Suppressor macrophage (primary cell): ENCODE measurements around the gene SHANK1.
"Not testable (repeated sequence)": the region's sequence is repeated elsewhere in the genome, so short reads cannot be mapped to it uniquely, and the experiment has no call there.

Source experiments
- DNase-seq, 4 experiments: peaks; one replicate each; pipeline ENCODE4 v3.0.0-alpha.2; 2020 to 2022

SHANK1 gene

DNA sequence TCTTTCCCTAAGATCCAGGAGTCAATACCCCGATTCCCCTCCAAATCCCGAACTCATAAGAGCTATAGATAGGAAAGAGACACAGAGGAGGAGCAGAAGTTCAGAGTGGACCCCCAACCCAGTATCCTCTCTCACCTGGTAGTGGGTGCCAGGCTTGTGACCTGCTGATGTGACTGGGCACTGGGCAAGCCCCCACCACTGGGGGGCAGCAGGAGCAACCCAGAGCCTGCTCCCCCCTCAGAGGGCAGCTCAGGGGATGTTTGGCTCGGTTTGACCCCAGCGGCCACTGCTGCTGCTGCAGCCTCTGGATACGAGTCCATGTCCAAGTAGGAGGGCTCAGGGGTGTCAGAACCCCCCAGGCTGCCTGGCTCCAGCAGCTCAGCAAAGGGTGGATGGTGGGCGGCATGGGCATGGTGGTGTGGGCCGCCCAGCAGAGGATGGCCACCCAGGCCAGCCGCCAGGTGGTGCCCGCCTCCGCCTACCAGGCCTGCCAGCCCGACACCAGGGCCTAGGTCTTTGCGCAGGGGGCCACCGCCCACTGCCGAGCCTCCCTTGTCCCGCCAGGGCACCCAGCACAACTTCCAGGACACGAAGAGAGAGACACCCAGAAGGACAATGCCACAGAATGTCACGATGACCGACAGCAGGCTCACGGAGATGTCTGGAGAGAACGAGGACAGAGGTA, 87.3 kb downstream of the SHANK1 start:
- DNase-seq: no peak

DNA sequence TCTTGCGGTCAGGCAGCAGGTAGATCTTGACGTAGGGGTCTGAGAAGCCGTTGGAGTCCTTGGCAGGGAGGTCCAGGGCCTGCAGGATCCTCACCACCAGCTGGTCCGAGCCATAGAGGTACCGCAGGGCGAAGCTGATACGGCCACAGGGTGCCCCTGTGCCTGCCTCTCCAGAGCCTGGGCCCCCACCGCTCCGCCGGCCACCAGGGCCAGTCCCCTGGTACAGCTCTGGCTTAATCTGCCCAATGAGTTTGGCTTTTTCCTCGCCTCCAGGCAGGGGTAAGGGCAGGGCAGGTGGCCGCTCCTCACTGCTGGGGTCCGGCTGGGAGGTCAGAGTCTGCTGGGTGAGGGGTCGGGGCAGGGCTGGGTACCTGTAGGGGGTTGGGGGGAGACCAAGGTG, 89.8 kb downstream of the SHANK1 start:
- no peak for DNase-seq

DNA sequence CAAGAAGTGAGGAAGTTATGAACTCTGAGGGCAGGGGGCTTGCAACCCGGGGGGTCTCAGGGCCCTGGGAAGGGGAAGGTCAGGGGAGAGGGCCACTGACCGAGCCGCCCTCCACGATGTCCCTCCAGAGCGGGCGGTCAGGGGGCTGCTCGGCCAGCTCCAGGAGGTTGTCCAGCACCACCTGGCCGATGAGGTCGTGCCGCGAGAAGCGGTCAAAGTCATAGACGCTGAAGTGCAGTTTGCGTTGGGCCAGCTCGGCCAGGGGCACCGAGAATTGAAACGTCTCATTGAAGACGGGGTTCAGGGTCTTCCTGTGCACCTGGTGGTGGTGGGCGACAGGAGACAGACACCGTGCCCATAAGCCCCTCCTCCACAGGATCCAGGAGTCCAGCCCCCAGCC, 90.4 kb downstream of the SHANK1 start:
- no peak for DNase-seq

DNA sequence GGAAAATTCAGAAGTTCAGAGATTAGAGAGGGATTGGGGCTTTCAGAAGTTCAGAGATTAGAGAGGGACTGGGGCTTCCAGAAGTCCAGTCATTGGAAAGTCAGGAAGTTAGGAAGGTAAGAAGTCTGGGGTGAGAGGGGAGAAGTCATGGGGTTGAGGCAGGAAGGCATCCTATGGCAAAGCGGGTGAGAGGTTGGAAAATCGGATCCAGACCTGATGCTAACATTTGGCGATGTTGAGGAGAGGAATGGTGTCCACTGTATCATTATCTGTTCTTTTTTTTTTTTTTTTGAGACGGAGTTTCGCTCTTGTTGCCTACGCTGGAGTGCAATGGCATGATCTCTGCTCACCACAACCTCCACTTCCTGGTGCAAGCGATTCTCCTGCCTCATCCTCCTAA, 91.1 kb downstream of the SHANK1 start:
- DNase-seq: no peak

DNA sequence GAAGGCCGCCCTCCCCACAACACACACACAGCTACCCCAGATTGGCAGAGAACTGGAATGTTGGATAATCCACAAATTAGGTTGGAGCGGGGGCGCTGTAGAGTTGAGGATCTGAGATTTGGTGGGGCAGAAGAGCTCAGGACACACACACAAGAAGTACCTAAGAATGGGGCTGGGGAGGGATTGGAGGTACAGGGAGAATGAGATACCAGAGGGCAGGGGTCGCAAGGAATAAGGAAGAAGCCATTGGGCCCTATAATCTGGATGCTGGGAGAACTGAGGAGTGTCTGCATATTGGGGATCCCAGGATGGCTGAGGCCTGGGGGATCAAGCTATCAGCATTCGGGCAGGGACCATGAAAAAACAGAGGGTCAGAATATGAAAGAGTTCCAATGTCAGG, 91.5 kb downstream of the SHANK1 start:
- no peak for DNase-seq

DNA sequence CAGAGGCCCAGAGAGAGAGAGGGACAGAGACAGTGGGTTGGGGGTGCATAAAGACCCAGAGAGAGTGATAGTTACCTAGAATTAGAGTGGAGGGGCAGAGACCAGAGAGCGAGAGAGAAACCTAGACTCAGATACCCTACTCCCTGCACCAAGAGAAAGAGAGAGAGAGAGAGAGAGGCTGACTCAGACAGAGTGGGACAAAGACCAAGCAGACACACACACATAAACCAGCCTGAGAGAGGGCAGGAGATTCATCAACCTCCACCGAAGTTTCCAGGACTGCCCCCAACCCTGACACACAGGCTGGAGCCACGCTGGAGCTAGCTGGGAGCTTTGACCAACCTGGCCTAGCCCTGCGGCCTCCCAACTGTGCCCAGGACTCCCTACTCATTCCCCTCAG, 92.8 kb downstream of the SHANK1 start:
- no peak for DNase-seq

DNA sequence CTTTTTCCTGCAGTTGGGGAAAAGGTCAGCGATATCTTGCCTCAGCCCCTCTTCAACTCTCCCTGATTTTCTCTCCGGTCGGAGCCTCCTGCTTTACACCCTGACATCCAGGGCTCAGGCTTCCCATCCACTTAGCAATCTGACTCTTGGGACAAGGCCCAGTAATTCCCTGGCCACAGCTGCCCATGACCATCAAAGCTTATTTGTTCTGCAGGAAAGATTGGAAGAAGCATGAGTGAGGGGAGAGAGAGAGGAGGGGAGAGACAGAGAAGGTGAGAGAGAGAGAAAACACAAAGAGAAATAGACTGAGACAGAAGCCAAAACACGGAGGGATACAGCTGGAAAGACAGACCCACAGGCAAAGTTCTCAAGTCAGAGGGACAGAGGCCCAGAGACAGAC, 93.6 kb downstream of the SHANK1 start:
- DNase-seq: no peak

DNA sequence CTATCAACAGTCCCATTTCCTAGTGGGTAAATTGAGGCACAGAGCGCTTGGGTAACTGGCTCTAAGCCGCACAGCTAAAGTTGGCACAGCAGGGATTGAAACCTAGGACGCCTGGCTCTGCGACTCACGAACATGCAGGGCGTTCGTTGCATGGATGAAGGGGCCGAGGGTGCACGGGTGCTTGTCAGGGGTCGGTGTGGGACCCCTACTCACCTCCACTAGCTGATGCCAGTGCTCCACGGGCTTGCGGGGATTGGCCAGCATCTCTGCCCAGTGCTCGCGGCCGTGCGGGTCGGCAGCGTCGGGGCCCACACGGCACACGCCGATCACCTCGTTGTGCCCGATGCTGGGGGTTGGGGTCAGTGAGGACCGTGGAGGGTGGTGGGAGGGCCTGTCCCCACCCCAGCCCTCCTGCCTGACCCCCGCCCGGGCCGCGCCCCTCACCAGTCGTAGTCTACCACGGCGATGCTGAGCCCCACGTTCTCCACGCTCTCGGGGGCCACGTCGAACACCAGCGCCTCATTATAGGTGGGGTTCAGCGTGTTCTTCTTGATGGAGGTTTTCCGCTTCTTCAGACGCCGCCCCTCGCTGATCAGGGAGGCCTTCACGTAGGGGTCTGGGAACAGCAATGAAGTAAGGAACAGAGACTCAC, 94.5 kb downstream of the SHANK1 start:
- DNase-seq: no peak

DNA sequence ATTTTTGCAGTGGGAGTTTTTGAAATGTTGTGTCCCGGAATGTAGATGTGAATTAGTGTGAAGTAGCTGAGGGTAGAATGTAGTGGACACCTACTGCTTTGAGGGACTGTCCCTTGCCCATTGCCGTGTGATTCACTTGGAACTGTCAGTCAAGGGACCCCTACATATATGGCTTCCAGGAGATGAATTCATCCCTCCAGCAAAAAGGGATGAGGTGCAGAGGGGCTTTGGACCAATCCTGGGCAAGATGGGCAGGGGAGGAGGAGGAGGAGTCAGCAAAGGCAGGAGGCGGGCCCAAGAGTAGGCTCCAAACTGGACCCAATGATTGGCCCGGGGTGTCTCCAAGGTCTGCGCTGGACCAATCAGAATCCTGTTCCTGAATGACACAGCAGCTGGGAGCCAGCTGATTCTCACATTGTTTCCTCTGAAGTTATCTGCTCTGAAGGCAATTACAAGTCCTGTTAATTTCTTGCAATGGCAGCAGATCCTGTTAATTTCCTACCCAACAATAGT, 99.2 kb downstream of the SHANK1 start:
- DNase-seq: not testable (repeated sequence)

DNA sequence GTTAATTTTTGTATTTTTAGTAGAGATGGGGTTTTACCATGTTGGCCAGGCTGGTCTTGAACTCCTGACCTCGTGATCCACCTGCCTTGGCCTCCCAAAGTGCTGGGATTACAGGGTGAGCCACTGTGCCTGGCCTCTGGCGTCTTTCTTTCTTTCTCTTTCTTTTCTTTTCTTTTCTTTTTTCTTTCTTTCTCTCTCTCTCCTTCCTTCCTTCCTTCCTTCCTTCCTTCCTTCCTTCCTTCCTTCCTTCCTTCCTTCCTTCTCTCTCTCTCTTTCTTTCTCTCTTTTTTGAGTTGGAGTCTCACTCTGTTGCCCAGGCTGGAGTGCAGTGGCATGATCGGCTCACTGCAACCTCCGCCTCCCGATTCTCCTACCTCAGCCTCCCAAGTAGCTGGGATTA, 100.4 kb downstream of the SHANK1 start:
- DNase-seq: not testable (repeated sequence)

DNA sequence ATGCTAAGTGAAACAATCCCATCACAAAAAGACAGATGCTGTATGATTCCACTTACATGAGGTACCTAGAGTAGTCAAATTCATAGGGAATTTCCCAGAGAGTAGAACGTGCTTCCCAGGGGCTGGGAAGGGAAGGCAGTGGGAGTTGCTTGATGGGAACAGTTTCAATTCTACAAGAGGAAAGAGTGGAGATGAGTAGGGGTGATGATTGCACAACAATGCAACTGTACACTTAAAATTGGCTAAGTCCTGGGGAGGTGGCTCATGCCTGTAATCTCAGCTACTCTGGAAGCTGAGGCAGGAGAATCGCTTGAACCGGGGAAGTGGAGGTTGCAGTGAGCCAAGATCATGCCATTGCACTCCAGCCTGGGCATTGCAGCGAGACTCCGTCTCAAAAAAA, 101.2 kb downstream of the SHANK1 start:
- not testable (repeated sequence) for DNase-seq

DNA sequence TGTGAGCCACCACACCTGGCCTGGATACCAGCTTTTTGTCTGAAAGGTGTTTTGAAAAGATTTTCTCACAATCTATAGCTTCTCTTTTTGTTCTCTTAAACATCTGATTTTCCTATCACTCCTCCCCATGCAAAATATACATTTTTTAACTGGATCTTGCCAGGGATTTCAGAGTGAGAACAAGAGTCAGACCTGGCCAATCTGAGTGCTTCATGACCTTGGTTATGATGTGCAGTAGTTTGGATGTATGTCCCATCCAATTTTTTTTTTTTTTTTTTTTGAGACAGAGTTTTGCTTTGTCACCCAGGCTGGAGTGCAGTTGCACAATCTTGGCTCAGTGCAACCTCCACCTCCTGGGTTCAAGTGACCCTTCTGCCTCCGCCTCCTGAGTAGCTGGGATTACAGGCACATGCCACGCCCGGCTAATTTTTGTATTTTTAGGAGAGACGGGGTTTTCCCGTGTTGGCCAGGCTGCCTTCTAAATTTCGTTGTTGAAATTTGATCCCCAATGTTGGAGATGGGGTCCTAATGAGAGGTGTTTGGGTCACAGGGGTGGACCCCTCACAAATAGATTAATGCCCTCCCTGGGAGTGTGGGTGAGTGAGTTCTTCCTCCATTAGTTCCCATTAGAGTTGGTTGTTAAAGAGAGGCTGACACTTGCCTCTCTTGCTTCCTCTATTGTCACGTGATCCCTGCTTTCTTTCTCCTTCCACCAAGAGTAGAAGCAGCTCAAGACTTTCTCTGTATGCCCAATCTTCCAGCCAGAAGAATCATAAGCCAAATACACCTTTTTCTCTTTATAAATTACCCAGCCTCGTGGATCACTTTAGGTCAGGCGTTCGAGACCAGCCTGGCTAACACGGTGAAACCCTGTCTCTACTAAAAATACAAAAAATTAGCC, 106.8 kb downstream of the SHANK1 start:
- peak in 2 of 4 experiments; percentile 27 to 29 for DNase-seq
